Neuronal stem cell (in vitro differentiated cells): ENCODE data around the gene CAMK2A.
A peak's percentile ranks its signal among the peaks of the same experiment; 100 is the strongest.

ENCODE experiments used
- DNase-seq: peaks from one replicate; pipeline ENCODE4 v3.0.0-alpha.2; 2013; ENCODE audit warnings: low spot score
- H2AFZ ChIP-seq: one replicate; pipeline ENCODE4 v1.6.1; 2013; ENCODE audit warnings: mild to moderate bottlenecking, low read length, inconsistent platforms
- H2AK5ac ChIP-seq: 2 replicates; pipeline ENCODE4 v1.6.1; 2013; ENCODE audit warnings: low read depth, mild to moderate bottlenecking, inconsistent platforms, low read length, moderate library complexity, mixed read lengths
- H2BK120ac ChIP-seq: 2 replicates; pipeline ENCODE4 v1.6.1; 2013; ENCODE audit warnings: low read depth, mild to moderate bottlenecking, inconsistent platforms, low read length, moderate library complexity, mixed read lengths
- H2BK12ac ChIP-seq: one replicate; pipeline ENCODE4 v1.6.1; 2013; ENCODE audit warnings: low read length, inconsistent platforms
- H2BK15ac ChIP-seq: 2 replicates; pipeline ENCODE4 v1.6.1; 2013; ENCODE audit warnings: mild to moderate bottlenecking, low read length, inconsistent platforms, mixed read lengths
- H2BK5ac ChIP-seq: one replicate; pipeline ENCODE4 v1.6.1; 2013; ENCODE audit warnings: inconsistent platforms, mild to moderate bottlenecking, low read length, moderate library complexity
- H3K14ac ChIP-seq: one replicate; pipeline ENCODE4 v1.6.1; 2013; ENCODE audit warnings: low read length, inconsistent platforms
- H3K18ac ChIP-seq: 2 replicates; pipeline ENCODE4 v1.6.1; 2013; ENCODE audit warnings: low read length, inconsistent platforms
- H3K23ac ChIP-seq: 2 replicates; pipeline ENCODE4 v1.6.1; 2013; ENCODE audit warnings: low read depth, mild to moderate bottlenecking, mixed read lengths, low read length, inconsistent platforms; ENCODE audit not compliant: poor library complexity
- H3K27ac ChIP-seq: replicated peaks from 3 replicates; pipeline ENCODE4 v1.5.1; 2013; ENCODE audit warnings: low read length, inconsistent platforms
- H3K27me3 ChIP-seq, 3 experiments: 2 replicates each; pipeline ENCODE4 v1.6.1; 2013; ENCODE audit warnings: low read length in 3 of 3, mild to moderate bottlenecking in 2 of 3, inconsistent platforms in 1 of 3, low read depth in 1 of 3, mixed read lengths in 1 of 3, moderate library complexity in 1 of 3; ENCODE audit not compliant: control insufficient read depth in 3 of 3, insufficient read depth in 3 of 3
- H3K36me3 ChIP-seq, 2 donors: replicated peaks in 1 of 2; 2 replicates each; pipeline ENCODE4 v1.6.1; 2013; ENCODE audit warnings: low read length in 2 of 2; ENCODE audit not compliant: control insufficient read depth in 2 of 2, insufficient read depth in 2 of 2
- H3K4ac ChIP-seq: 2 replicates; pipeline ENCODE4 v1.6.1; 2013; ENCODE audit warnings: inconsistent platforms, mild to moderate bottlenecking, low read length, moderate library complexity
- H3K4me1 ChIP-seq, 2 donors: 1 replicate in 1 of 2; 2 replicates in 1 of 2; pipeline ENCODE4 v1.6.1; 2013; ENCODE audit warnings: low read length in 2 of 2, low read depth in 1 of 2; ENCODE audit not compliant: control insufficient read depth in 2 of 2, insufficient read depth in 1 of 2
- H3K4me2 ChIP-seq: one replicate; pipeline ENCODE4 v1.6.1; 2013; ENCODE audit warnings: mild to moderate bottlenecking, low read length, inconsistent platforms; ENCODE audit not compliant: insufficient read depth, poor library complexity, severe bottlenecking
- H3K4me3 ChIP-seq, 2 donors: 2 replicates each; pipeline ENCODE4 v1.5.1; 2013; ENCODE audit warnings: low read length in 2 of 2, mild to moderate bottlenecking in 2 of 2, inconsistent platforms in 1 of 2, moderate library complexity in 1 of 2
- H3K79me1 ChIP-seq: one replicate; pipeline ENCODE4 v1.6.1; 2013; ENCODE audit warnings: low read depth, mild to moderate bottlenecking, inconsistent platforms, low read length, moderate library complexity
- H3K9ac ChIP-seq: one replicate; pipeline ENCODE4 v1.6.1; 2013; ENCODE audit warnings: mild to moderate bottlenecking, low read depth, low read length, inconsistent platforms; ENCODE audit not compliant: poor library complexity
- H3K9me3 ChIP-seq, 2 donors: replicated peaks in 1 of 2; 2 replicates each; pipeline versions ENCODE3 to v1.6.1; 2013; ENCODE audit warnings: low read length in 2 of 2, mild to moderate bottlenecking in 2 of 2, inconsistent platforms in 1 of 2, low read depth in 1 of 2, mixed read lengths in 1 of 2, moderate library complexity in 1 of 2; ENCODE audit not compliant: control insufficient read depth in 2 of 2, insufficient read depth in 1 of 2
- H4K8ac ChIP-seq: one replicate; pipeline ENCODE4 v1.6.1; 2013; ENCODE audit warnings: low read depth, mild to moderate bottlenecking, inconsistent platforms, low read length, moderate library complexity
- H4K91ac ChIP-seq: one replicate; pipeline ENCODE4 v1.6.1; 2013; ENCODE audit warnings: low read length, low read depth, mild to moderate bottlenecking, inconsistent platforms; ENCODE audit not compliant: poor library complexity
- WGBS, 2 donors: extraction: QIAGEN DNeasy Blood & Tissue Kit; methylation state at CpG; one replicate each; pipeline ENCODE4 v1.1.7; 2013; ENCODE audit warnings: missing lambda C conversion rate in 2 of 2, mixed read lengths in 1 of 2; ENCODE audit not compliant: insufficient read length in 2 of 2, insufficient replicate concordance in 1 of 2; ENCODE audit errors: extremely low coverage in 2 of 2; 5-methylcytosine and 5-hydroxymethylcytosine counted together

Gene CAMK2A

GRCh38 chr5:150211156-150212030 lies 78.2 kb downstream of the CAMK2A start:
- H3K4me3 ChIP-seq = no peak overlapping the region
- H4K8ac ChIP-seq = no peak overlapping the region
- H2BK12ac ChIP-seq = peak overlapping the region; percentile 89
- H3K14ac ChIP-seq = no peak overlapping the region
- peak overlapping the region; percentile 65 for H2BK15ac ChIP-seq
- H3K79me1 ChIP-seq = no peaks in the 10 kb centered on the region
- no peak overlapping the region for H2BK120ac ChIP-seq
- H2BK5ac ChIP-seq = peak overlapping the region; percentile 33
- peak overlapping the region; percentile 60 for H3K18ac ChIP-seq
- H3K27me3 ChIP-seq = peaks cover 0 to 27% (median 0%) of the 10 kb centered on the region in 3 experiments
- H3K27ac ChIP-seq = no peak overlapping the region
- peak overlapping the region; percentile 11 for H4K91ac ChIP-seq
- no peak overlapping the region for H3K9ac ChIP-seq
- H3K4ac ChIP-seq = no peak overlapping the region
- no peak overlapping the region for H3K4me2 ChIP-seq
- H3K4me1 ChIP-seq = peaks cover 11% of the 10 kb centered on the region in 2 donors
- H3K23ac ChIP-seq = no peak overlapping the region
- no peaks in the 10 kb centered on the region for H3K9me3 ChIP-seq
- DNase-seq = no peak
- WGBS, 2 donors = no CpG with 5 or more reads among the region's 15 CpGs
- no peak overlapping the region for H2AK5ac ChIP-seq
- peak overlapping the region; percentile 48 for H2AFZ ChIP-seq
- no peaks in the 10 kb centered on the region for H3K36me3 ChIP-seq

- H2BK120ac ChIP-seq = peak overlapping the region; percentile 21
- H3K79me1 ChIP-seq = no peaks in the 10 kb centered on the region
- H3K14ac ChIP-seq = peak overlapping the region; percentile 43
- H3K4me2 ChIP-seq = no peak overlapping the region
- H3K4me3 ChIP-seq = no peak overlapping the region
- H3K18ac ChIP-seq = peak overlapping the region; percentile 44
- peak overlapping the region; percentile 77 for H2BK5ac ChIP-seq
- DNase-seq = no peak
- H2AK5ac ChIP-seq = peak overlapping the region; percentile 76
- WGBS, 2 donors = no CpG with 5 or more reads among the region's 6 CpGs
- peaks cover 11% of the 10 kb centered on the region in 2 donors for H3K4me1 ChIP-seq
- H3K27me3 ChIP-seq = peaks cover 0 to 29% (median 0%) of the 10 kb centered on the region in 3 experiments
- H3K9me3 ChIP-seq = no peaks in the 10 kb centered on the region
- peak overlapping the region; percentile 8 for H3K23ac ChIP-seq
- H3K4ac ChIP-seq = no peak overlapping the region
- no peak overlapping the region for H3K27ac ChIP-seq
- peak overlapping the region; percentile 80 for H2BK12ac ChIP-seq
- H3K36me3 ChIP-seq = no peaks in the 10 kb centered on the region
- H2AFZ ChIP-seq = peak overlapping the region; percentile 48
- no peak overlapping the region for H4K91ac ChIP-seq
- H2BK15ac ChIP-seq = peak overlapping the region; percentile 96
- no peak overlapping the region for H3K9ac ChIP-seq
- peak overlapping the region; percentile 84 for H4K8ac ChIP-seq
Observed at GRCh38 chr5:150210644-150211043, 78.9 kb downstream of the CAMK2A start.

GRCh38 chr5:150209099-150209635 lies 80.4 kb downstream of the CAMK2A start:
- Histone ChIP-seq H3K27ac (no peak overlapping the region), H2BK15ac (no peak overlapping the region), H3K4me2 (no peak overlapping the region), H4K91ac (no peak overlapping the region), H3K27me3 (peaks cover 0 to 29% (median 0%) of the 10 kb centered on the region in 3 experiments), H2AFZ (peak overlapping the region; percentile 66), H2BK12ac (no peak overlapping the region), H3K23ac (peak overlapping the region; percentile 6), H2AK5ac (peak overlapping the region; percentile 12), H3K4me3 (no peak overlapping the region), H3K9me3 (no peaks in the 10 kb centered on the region), H3K79me1 (no peaks in the 10 kb centered on the region), H4K8ac (no peak overlapping the region), H3K9ac (no peak overlapping the region), H2BK5ac (no peak overlapping the region), H3K4me1 (peaks cover 11% of the 10 kb centered on the region in 2 donors), H2BK120ac (no peak overlapping the region), H3K36me3 (no peaks in the 10 kb centered on the region), H3K4ac (no peak overlapping the region), H3K14ac (no peak overlapping the region), H3K18ac (peak overlapping the region; percentile 5)
- no CpG with 5 or more reads among the region's 21 CpGs for WGBS, 2 donors
- DNase-seq = no peak
